Activated T-cell treated with anti-CD3 and anti-CD28 coated beads, Interleukin-2, amount 50 U/mL, for 24 hours (primary cell): ENCODE results near the gene ADCY1.

ENCODE experiments used
- DNase-seq: peaks from one replicate; pipeline ENCODE4 v3.0.0-alpha.2; 2020
- H3K27ac Mint-ChIP-seq: 2 replicates; pipeline ENCODE4 v1.8.0; 2020; ENCODE audit warnings: mild to moderate bottlenecking, mixed read lengths
- H3K27me3 Mint-ChIP-seq: 2 replicates; pipeline ENCODE4 v1.8.0; 2020; ENCODE audit warnings: mixed read lengths
- H3K36me3 Mint-ChIP-seq: 2 replicates; pipeline ENCODE4 v1.8.0; 2020; ENCODE audit warnings: low read depth, mixed read lengths
- H3K4me1 Mint-ChIP-seq: 2 replicates; pipeline ENCODE4 v1.8.0; 2020; ENCODE audit warnings: low read depth, mixed read lengths
- H3K4me3 Mint-ChIP-seq: 2 replicates; pipeline ENCODE4 v1.8.0; 2020; ENCODE audit warnings: mild to moderate bottlenecking, moderate library complexity, mixed read lengths
- H3K9me3 Mint-ChIP-seq: 2 replicates; pipeline ENCODE4 v1.8.0; 2020; ENCODE audit warnings: mixed read lengths

ADCY1 gene

DNA sequence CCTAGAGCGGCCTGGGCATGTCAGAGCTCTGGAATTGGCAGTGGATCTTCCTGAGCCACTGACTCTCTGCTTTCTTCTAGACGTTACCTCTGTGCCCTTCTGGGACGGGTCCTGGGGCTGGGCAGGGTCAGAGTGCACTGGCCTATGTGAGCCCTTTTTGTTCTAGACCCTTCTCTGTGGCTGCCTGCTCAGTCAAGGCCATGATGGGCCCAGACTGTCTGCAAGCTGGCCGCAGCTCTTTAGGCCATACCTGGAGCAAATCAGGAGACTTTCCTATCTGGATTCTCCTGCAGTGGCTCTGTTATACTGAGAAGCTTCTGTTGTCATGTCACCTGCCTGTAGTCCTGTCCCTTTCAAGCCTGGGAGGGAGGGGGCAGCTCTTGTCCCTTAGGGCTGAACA is 70.1 kb downstream of the ADCY1 start:
- no peak for DNase-seq
- Mint-ChIP-seq H3K4me1 (no peaks in the 10 kb centered on the region), H3K36me3 (no peaks in the 10 kb centered on the region), H3K27me3 (no peaks in the 10 kb centered on the region), H3K27ac (no peak overlapping the region), H3K4me3 (no peak overlapping the region), H3K9me3 (no peaks in the 10 kb centered on the region)

DNA sequence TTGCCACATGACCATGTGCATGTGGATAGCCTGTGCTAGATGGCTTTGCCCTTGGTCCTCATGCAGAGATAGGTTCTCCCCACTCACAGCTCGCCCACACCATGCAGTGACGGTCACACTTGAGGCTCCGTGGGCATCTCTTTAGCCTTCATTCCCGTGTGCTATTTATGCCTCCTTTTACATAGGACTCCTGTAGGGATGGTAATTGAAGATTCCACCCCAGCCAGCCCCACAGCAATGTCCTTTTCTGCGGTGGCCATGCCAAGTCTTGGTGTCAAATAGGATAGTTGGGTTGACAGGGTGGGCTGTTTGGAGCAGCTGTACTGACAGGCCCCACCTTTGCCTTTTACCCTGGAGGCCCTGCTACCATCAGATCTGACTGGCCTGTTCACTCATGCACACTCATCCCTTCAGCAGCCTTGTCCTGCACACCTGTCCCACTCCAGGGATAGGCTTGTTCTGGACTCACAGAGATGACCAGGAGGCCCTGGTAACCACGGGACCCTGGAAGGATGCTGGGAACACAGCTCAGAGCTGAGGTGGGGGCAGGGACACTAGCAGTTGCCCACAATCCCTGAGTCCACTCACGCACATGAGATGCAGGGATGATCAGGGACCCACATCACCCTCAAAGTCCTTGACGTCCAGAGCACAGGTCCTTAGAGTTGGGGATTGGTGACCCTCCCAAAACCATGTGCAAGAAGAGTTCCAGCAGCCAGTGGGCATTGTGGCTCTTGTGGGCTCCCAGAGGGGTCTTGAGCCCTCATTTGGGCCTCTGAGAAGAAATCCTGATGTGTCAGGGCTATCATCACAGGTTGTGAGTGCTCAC is 71.2 kb downstream of the ADCY1 start:
- H3K27me3 Mint-ChIP-seq: no peaks in the 10 kb centered on the region
- H3K4me1 Mint-ChIP-seq: no peaks in the 10 kb centered on the region
- no peak overlapping the region for H3K27ac Mint-ChIP-seq
- DNase-seq: no peak
- H3K4me3 Mint-ChIP-seq: no peak overlapping the region
- no peaks in the 10 kb centered on the region for H3K36me3 Mint-ChIP-seq
- H3K9me3 Mint-ChIP-seq: no peaks in the 10 kb centered on the region

- Mint-ChIP-seq H3K4me3 (no peak overlapping the region), H3K27ac (no peak overlapping the region), H3K27me3 (no peaks in the 10 kb centered on the region), H3K36me3 (no peaks in the 10 kb centered on the region), H3K4me1 (no peaks in the 10 kb centered on the region), H3K9me3 (no peaks in the 10 kb centered on the region)
- no peak for DNase-seq
Observed at GRCh38 chr7:45646207-45646821, 72.1 kb downstream of the ADCY1 start.

DNA sequence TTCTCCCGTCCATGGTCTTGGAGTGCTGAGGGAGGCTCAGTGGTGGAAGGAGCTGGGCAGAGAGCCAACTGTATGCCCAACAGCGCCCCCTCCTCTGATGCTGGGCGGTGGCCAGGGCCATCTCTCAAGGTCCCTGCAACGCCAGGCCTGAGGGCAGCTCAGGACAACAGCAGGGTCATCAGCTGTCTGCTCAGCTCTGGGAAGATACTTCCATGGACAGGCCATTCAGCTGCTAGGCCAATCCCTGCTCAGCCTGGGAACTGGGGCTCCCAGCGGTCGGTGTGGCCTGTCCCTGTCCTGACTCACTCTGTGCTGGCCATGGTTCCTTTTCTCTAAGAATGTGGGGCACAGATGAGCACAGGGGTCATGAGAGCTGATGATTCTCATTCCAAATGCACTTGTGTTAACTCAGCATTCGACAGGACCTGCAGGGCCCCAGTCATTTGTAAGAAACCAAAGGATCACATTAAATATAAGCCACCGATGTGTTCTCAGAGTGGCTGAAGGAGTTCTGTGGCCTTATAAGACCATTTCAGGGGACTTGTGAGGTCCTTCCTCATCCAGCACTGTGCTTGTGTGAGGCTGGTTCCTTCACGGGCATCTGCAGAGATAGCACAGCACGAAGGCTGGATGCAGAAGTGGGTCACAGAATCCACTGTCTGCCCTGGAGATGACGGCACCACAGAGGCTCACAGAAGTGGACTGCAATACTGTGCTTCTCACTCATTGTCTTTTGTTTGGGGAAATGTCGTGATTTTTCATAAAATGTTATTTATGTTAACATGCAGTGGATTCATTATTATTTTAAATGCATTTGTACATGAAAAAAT is 73.0 kb downstream of the ADCY1 start:
- H3K36me3 Mint-ChIP-seq: no peaks in the 10 kb centered on the region
- no peaks in the 10 kb centered on the region for H3K4me1 Mint-ChIP-seq
- H3K9me3 Mint-ChIP-seq: no peaks in the 10 kb centered on the region
- H3K27ac Mint-ChIP-seq: no peak overlapping the region
- no peaks in the 10 kb centered on the region for H3K27me3 Mint-ChIP-seq
- no peak for DNase-seq
- no peak overlapping the region for H3K4me3 Mint-ChIP-seq

DNA sequence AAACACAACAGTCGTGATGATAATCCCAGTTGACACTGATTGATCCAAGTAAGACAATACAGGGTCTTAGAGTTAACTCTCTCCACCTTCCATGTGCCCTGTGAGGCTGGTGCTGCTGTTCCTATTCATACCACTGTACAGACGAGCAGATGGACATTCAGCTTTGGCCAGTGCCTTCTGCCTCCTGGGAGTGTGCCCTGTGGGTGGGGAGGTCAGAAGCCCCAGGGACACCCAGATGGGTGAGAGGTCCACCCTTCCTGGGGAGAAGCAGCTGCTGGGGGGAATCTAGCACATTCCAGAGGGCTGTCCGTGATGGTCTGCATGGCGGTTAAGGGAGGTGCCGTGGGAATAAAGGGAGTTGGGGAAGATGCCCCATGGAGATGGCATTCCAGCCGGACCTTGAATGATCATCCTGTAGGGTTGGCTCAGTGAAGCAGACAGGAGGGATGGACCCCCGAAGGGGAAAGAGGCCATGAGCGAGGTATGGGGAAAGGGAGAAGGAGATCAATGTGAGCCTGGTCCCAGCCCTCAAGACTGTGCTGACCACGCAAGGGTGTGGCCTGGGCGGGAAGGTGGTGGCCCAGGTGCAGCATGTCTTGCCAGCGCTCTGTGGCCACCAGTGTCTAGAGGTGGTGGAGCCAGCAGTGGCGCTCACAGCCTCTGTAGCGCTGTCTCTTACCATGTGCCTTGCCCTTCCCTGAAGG is 74.0 kb downstream of the ADCY1 start:
- Mint-ChIP-seq H3K4me1 (no peaks in the 10 kb centered on the region), H3K27ac (no peak overlapping the region), H3K9me3 (no peaks in the 10 kb centered on the region), H3K27me3 (no peaks in the 10 kb centered on the region), H3K36me3 (no peaks in the 10 kb centered on the region), H3K4me3 (no peak overlapping the region)
- no peak for DNase-seq

- Mint-ChIP-seq H3K27me3 (no peaks in the 10 kb centered on the region), H3K9me3 (no peaks in the 10 kb centered on the region), H3K4me1 (no peaks in the 10 kb centered on the region), H3K4me3 (no peak overlapping the region), H3K27ac (no peak overlapping the region), H3K36me3 (no peaks in the 10 kb centered on the region)
- no peak for DNase-seq
Observed at GRCh38 chr7:45648671-45648995, 74.5 kb downstream of the ADCY1 start.

- Mint-ChIP-seq H3K9me3 (no peaks in the 10 kb centered on the region), H3K36me3 (no peaks in the 10 kb centered on the region), H3K4me1 (no peaks in the 10 kb centered on the region), H3K27me3 (no peaks in the 10 kb centered on the region), H3K27ac (no peak overlapping the region), H3K4me3 (no peak overlapping the region)
- DNase-seq: no peak
Observed at GRCh38 chr7:45649560-45650346, 75.6 kb downstream of the ADCY1 start.

DNA sequence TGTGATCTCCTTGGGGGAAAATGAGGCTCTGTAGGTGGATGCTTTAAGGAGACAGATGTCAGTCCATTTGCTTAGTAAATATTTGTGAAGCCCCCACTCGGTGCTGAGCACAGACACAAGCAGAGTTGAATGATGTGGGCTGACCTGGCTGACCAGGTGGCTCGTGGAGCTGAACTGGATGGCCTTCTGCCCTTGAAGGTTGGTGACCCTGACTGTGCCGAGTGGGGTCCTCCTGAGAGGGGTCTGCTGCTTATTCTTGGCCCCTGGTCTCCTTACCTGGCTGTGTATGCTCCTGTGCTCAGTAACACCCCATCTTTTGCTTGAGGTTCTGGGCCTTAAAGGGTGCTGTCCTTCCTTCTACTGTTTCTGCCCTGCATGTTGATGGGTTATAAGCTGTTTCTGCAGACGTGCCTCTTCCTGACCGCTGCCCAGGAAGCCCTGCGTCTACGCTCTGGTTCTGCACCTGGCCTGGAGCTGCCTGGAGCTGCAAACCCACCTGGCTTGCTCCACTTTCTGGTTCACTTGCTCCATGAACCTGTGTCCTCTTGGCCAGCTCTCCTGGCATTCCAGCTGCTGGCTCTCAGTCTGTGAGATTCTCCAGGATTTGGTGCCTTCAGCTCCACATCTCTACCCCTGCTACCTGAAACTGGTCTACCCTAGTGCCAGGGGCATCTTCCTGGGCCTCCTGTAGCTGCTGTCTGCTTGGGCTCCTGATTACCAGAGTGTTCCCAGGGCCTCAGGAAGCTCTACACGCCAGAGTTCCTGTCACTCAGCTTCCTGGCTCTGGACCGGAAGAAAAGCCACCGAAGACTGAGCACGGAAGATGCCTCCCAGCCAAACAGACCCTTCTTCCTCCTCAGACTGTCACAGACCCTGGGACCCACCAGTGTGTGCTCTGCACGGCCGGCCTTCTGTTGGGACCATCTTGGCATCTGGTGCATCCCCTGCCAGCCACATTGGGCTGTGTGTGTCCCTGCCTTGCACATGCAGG is 76.5 kb downstream of the ADCY1 start:
- Mint-ChIP-seq H3K36me3 (no peaks in the 10 kb centered on the region), H3K27ac (no peak overlapping the region), H3K9me3 (no peaks in the 10 kb centered on the region), H3K27me3 (no peaks in the 10 kb centered on the region), H3K4me1 (no peaks in the 10 kb centered on the region), H3K4me3 (no peak overlapping the region)
- DNase-seq: no peak

DNA sequence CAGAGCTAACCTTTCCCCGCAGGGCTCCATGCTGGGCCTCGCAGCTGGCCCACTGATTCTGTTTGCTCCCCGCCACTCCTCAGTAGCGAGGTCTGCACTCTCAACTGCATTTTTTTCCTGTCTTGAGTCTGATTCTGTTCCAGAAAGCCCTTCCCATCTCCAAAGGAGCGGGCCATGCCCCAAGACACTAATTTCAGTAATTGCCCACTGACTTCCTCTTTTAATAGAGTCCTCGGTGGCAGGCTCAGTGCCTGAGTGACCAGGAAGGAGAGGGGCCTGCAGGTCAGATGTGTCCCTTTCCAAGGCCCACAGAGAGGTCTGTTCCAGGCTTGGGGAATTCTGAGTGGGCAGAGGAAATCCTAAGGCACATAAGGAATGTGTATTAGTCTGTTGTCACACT is 77.4 kb downstream of the ADCY1 start:
- no peaks in the 10 kb centered on the region for H3K27me3 Mint-ChIP-seq
- no peaks in the 10 kb centered on the region for H3K9me3 Mint-ChIP-seq
- no peaks in the 10 kb centered on the region for H3K36me3 Mint-ChIP-seq
- no peak for DNase-seq
- H3K4me3 Mint-ChIP-seq: no peak overlapping the region
- H3K4me1 Mint-ChIP-seq: no peaks in the 10 kb centered on the region
- no peak overlapping the region for H3K27ac Mint-ChIP-seq

- H3K9me3 Mint-ChIP-seq: no peaks in the 10 kb centered on the region
- no peak overlapping the region for H3K4me3 Mint-ChIP-seq
- DNase-seq: no peak
Observed at GRCh38 chr7:45652630-45653029, 78.5 kb downstream of the ADCY1 start.

DNA sequence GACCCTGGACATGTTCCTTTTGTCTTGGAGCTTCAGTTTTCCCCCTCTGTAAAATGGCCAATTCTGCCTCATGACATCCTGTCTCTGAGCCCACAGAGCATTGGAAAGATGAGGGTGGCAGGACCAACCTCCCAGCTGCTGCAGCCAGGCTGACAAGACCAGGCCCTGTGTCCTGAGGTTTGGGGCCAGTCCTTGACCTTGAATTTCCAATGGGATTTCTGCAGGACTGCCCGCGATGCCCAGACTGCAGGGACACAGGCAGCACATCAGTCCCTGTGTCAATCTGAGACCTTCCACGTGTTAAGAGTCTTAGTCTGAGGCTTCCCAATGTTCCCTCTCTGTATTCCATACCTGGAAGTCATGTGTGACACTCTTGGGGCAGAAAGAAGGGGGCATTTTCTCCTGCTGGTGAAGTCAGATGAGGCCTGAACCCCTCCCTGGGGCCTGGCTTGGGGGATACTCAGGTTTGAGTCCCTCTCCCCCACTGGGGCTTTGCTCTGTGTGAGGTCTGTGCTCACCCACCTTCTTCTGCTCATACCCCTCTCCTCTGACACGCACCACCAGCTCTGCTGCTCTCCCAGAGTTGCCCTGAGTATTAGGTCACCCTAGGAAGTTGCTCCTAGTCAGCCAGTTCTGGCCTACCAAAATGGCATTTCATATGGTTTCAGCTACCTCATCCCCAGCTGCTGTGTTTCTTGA is 79.2 kb downstream of the ADCY1 start:
- no peak overlapping the region for H3K27ac Mint-ChIP-seq
- H3K4me1 Mint-ChIP-seq: no peaks in the 10 kb centered on the region

More at GRCh38 chr7:45652630-45653029, 78.5 kb downstream of the ADCY1 start:
- Mint-ChIP-seq H3K27ac (no peak overlapping the region), H3K27me3 (no peaks in the 10 kb centered on the region), H3K4me1 (no peaks in the 10 kb centered on the region), H3K36me3 (no peaks in the 10 kb centered on the region)

DNA sequence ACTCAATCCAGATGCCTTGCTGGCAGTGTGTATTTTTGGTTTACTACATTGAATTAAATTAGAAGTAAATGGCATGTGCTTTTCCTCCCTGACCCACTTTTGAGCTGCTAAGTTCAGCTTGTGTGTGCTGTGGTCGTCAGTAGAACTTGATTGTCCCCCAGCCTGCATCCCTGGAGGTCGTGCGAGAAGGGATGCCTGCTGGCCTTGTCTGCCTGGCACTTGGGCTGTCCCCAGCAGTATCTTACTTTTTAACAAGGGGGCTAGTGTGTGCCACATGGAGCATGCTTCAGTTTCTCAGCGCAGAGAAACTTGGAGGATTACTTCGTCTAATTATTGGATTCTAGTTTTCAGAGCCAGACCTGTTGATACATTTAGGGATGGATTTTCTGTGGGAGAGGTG is 80.2 kb downstream of the ADCY1 start:
- Mint-ChIP-seq H3K27me3 (no peaks in the 10 kb centered on the region), H3K4me3 (no peak overlapping the region), H3K27ac (no peak overlapping the region), H3K4me1 (no peaks in the 10 kb centered on the region), H3K36me3 (no peaks in the 10 kb centered on the region), H3K9me3 (no peaks in the 10 kb centered on the region)
- no peak for DNase-seq

More for the DNA sequence above, 79.2 kb downstream of the ADCY1 start:
- H3K36me3 Mint-ChIP-seq: no peaks in the 10 kb centered on the region
- no peaks in the 10 kb centered on the region for H3K9me3 Mint-ChIP-seq
- no peak overlapping the region for H3K4me3 Mint-ChIP-seq
- DNase-seq: no peak
- no peaks in the 10 kb centered on the region for H3K27me3 Mint-ChIP-seq

GRCh38 chr7:45655539-45655938 is 81.4 kb downstream of the ADCY1 start:
- no peaks in the 10 kb centered on the region for H3K9me3 Mint-ChIP-seq

More at GRCh38 chr7:45655539-45655938, 81.4 kb downstream of the ADCY1 start:
- DNase-seq: no peak
- no peaks in the 10 kb centered on the region for H3K36me3 Mint-ChIP-seq
- no peak overlapping the region for H3K4me3 Mint-ChIP-seq
- no peaks in the 10 kb centered on the region for H3K27me3 Mint-ChIP-seq
- H3K27ac Mint-ChIP-seq: no peak overlapping the region
- H3K4me1 Mint-ChIP-seq: no peaks in the 10 kb centered on the region
